K562 (cell line): Measurements from ENCODE around the gene SLC9A3. TPM values are rescaled to one million over a fixed set of nuclear protein-coding genes. Genes with fewer than 3 reads are reported as not detected.

Experiments used
- ATAC-seq: fragments of 200-7000 bp; cut with Tn5 transposase; 3 replicates; pipeline ENCODE4 v1.9.1; 2020; ENCODE audit warnings: moderate library complexity
- BruUV-seq: library from RNA; stranded (reverse); fragments of 400-500 nt; replicated peaks from 2 replicates; lab custom pipeline; 2021; lab: Mats Ljungman, UMichigan
- CTCF ChIA-PET: fragments of 300-600 bp; formaldehyde crosslinking; extraction: SDS; loops from one replicate; lab custom pipeline; 2021; ENCODE audit warnings: low intra/inter-chr PET ratio; lab: Yijun Ruan, JAX
- POLR2A ChIA-PET: fragments of 300-600, 350-650 bp; sonication (Branson Sonifier 250); formaldehyde crosslinking; extraction: SDS; loops from one replicate; lab custom pipeline; 2021; ENCODE audit warnings: antibody characterized with exemption, inconsistent platforms; lab: Yijun Ruan, JAX
- DNase-seq, 4 experiments: peaks; one replicate each; pipeline versions ENCODE4 v3.0.0 to v3.0.0-alpha.2; 2011 to 2018; ENCODE audit warnings: low spot score in 3 of 4, mixed read lengths in 3 of 4; ENCODE audit errors: extremely low read depth in 1 of 4
- FAIRE-seq: peaks from 2 replicates; lab custom pipeline; 2011; peaks lifted over from hg19 to GRCh38; lab: Jason Lieb, UNC
- H2AFZ ChIP-seq: 2 replicates; pipeline ENCODE4 v1.6.0; 2011; ENCODE audit warnings: low read depth, low read length, control low read depth, inconsistent platforms
- H3K27ac ChIP-seq: fragments of 200-600 bp; 3 replicates; pipeline ENCODE4 v1.8.0; 2011; ENCODE audit warnings: low read depth, mild to moderate bottlenecking, control low read depth, inconsistent platforms, low read length, moderate library complexity, mixed read lengths; ENCODE audit errors: extremely low read depth
- H3K27me3 ChIP-seq, 2 experiments: fragments of 300-600 bp in 1 of 2; 2 replicates in 1 of 2; 3 replicates in 1 of 2; pipeline versions ENCODE4 v1.6.0 to v1.8.0; 2011; ENCODE audit warnings: inconsistent platforms in 2 of 2, low read length in 2 of 2, mild to moderate bottlenecking in 1 of 2, mixed read lengths in 1 of 2, moderate library complexity in 1 of 2; ENCODE audit not compliant: control insufficient read depth in 2 of 2, insufficient read depth in 2 of 2
- H3K36me3 ChIP-seq: fragments of 300-600 bp; 3 replicates; pipeline ENCODE4 v1.8.0; 2011; ENCODE audit warnings: mild to moderate bottlenecking, low read length, inconsistent platforms; ENCODE audit not compliant: control insufficient read depth, insufficient read depth
- H3K4me1 ChIP-seq, 2 experiments: fragments of 200-600 bp in 1 of 2; replicated peaks in 1 of 2; 2 replicates in 1 of 2; 3 replicates in 1 of 2; pipeline versions ENCODE4 v1.5.1 to v1.8.0; 2011; ENCODE audit warnings: inconsistent platforms in 2 of 2, low read length in 2 of 2, mild to moderate bottlenecking in 1 of 2, mixed read lengths in 1 of 2, moderate library complexity in 1 of 2; ENCODE audit not compliant: control insufficient read depth in 2 of 2, insufficient read depth in 2 of 2
- H3K4me2 ChIP-seq: 2 replicates; pipeline ENCODE4 v1.6.1; 2011; ENCODE audit warnings: low read length, control low read depth, inconsistent platforms, mixed read lengths; ENCODE audit not compliant: insufficient read depth
- H3K4me3 ChIP-seq: fragments of 200-600 bp; sonication (generic), shearing (Covaris generic); 2 replicates; pipeline ENCODE4 v1.5.1; 2016; ENCODE audit warnings: control low read depth, inconsistent platforms
- H3K79me2 ChIP-seq: fragments of 200-600 bp; 3 replicates; pipeline ENCODE4 v1.8.0; 2011; ENCODE audit warnings: low read length, inconsistent platforms; ENCODE audit not compliant: control insufficient read depth, insufficient read depth
- H3K9ac ChIP-seq, 2 experiments: 2 replicates each; pipeline versions ENCODE4 v1.6.0 to v1.6.1; 2011; ENCODE audit warnings: low read depth in 2 of 2, low read length in 2 of 2, control low read depth in 1 of 2, inconsistent platforms in 1 of 2, mild to moderate bottlenecking in 1 of 2, mixed read lengths in 1 of 2; ENCODE audit not compliant: insufficient read depth in 1 of 2
- H3K9me1 ChIP-seq: one replicate; pipeline ENCODE4 v1.6.0; 2011; ENCODE audit warnings: inconsistent platforms, mild to moderate bottlenecking, low read length, moderate library complexity; ENCODE audit not compliant: control insufficient read depth, insufficient read depth
- H3K9me3 ChIP-seq: replicated peaks from 2 replicates; pipeline ENCODE4 v1.5.1; 2011; ENCODE audit warnings: low read depth, low read length, inconsistent platforms; ENCODE audit not compliant: control insufficient read depth, insufficient read depth
- H4K20me1 ChIP-seq: replicated peaks from 2 replicates; pipeline ENCODE4 v1.6.1; 2011; ENCODE audit warnings: low read length, inconsistent platforms, mixed read lengths; ENCODE audit not compliant: control insufficient read depth, insufficient read depth
- ARHGAP35 ChIP-seq: fragments of 450-650 bp; IDR thresholded peaks from 2 replicates; pipeline ENCODE4 v1.6.1; 2018; ENCODE audit not compliant: partially characterized antibody
- ATF2 ChIP-seq: sonication (generic); formaldehyde crosslinking; IDR thresholded peaks from 2 replicates; pipeline ENCODE4 v1.8.1; 2022; ENCODE audit warnings: missing genetic modification reagents
- CSDE1 ChIP-seq, 2 experiments: fragments of 450-650 bp; IDR thresholded peaks; 2 replicates each; pipeline ENCODE4 v1.6.1; 2016; ENCODE audit warnings: mild to moderate bottlenecking in 1 of 2
- DIDO1 ChIP-seq: fragments of 450-650 bp; IDR thresholded peaks from 2 replicates; pipeline ENCODE4 v1.6.1; 2016; ENCODE audit warnings: low read depth, missing biosample characterization, missing genetic modification characterization
- ESRRA ChIP-seq: fragments of 450-650 bp; IDR thresholded peaks from 2 replicates; pipeline ENCODE4 v1.6.1; 2014; ENCODE audit warnings: low read depth, mild to moderate bottlenecking, moderate library complexity, borderline replicate concordance
- HMGN3 ChIP-seq: IDR thresholded peaks from 2 replicates; pipeline ENCODE4 v1.6.1; 2011; ENCODE audit warnings: borderline replicate concordance, low read depth, mild to moderate bottlenecking, mixed read lengths, low read length; ENCODE audit not compliant: insufficient read length; ENCODE audit errors: extremely low read depth
- NFXL1 ChIP-seq: fragments of 450-650 bp; formaldehyde crosslinking; IDR thresholded peaks from 2 replicates; pipeline ENCODE4 v1.4.0; 2021; ENCODE audit warnings: mild to moderate bottlenecking
- PCBP1 ChIP-seq: fragments of 200-400 bp; formaldehyde crosslinking; IDR thresholded peaks from 2 replicates; pipeline ENCODE4 v1.6.1; 2018; ENCODE audit warnings: mild to moderate bottlenecking, low read depth, low read length; ENCODE audit not compliant: poor library complexity, severe bottlenecking
- RAD51 ChIP-seq: fragments of 450-650 bp; IDR thresholded peaks from 2 replicates; pipeline ENCODE4 v1.7.1; 2016; ENCODE audit warnings: low read depth, mild to moderate bottlenecking, borderline replicate concordance
- RB1 ChIP-seq: fragments of 450-650 bp; IDR thresholded peaks from 2 replicates; pipeline ENCODE4 v1.6.1; 2017; ENCODE audit warnings: low read depth, mild to moderate bottlenecking
- RNF219 ChIP-seq: fragments of 250-450 bp; sonication (Bioruptor Pico); IDR thresholded peaks from 2 replicates; pipeline ENCODE4 v1.5.0; 2022; ENCODE audit warnings: mild to moderate bottlenecking
- TCFL5 ChIP-seq: fragments of 250-450 bp; sonication (Bioruptor Pico); conservative IDR thresholded peaks from 2 replicates; pipeline ENCODE4 v1.6.1; 2021; ENCODE audit warnings: mild to moderate bottlenecking, moderate library complexity, matching md5 sums
- ZEB2 ChIP-seq: fragments of 450-650 bp; IDR thresholded peaks from 2 replicates; pipeline ENCODE4 v1.6.1; 2016
- ZNF124 ChIP-seq: sonication (generic); formaldehyde crosslinking; IDR thresholded peaks from 2 replicates; pipeline ENCODE4 v1.8.1; 2022; ENCODE audit warnings: missing genetic modification reagents
- ZNF212 ChIP-seq: fragments of 450-650 bp; formaldehyde crosslinking; IDR thresholded peaks from 2 replicates; pipeline ENCODE4 v1.4.0; 2020; ENCODE audit warnings: mild to moderate bottlenecking
- ZNF347 ChIP-seq: fragments of 450-650 bp; formaldehyde crosslinking; IDR thresholded peaks from 2 replicates; pipeline ENCODE4 v1.4.0; 2020; ENCODE audit warnings: low read depth, mild to moderate bottlenecking, moderate library complexity
- ZZZ3 ChIP-seq: fragments of 450-650 bp; IDR thresholded peaks from 2 replicates; pipeline ENCODE4 v1.6.1; 2016; ENCODE audit warnings: antibody characterized with exemption, mild to moderate bottlenecking, moderate library complexity
- WGBS: fragments of 100-300 bp; shearing (Covaris generic); methylation state at CpG from one replicate; pipeline ENCODE4 v1.1.6; 2016; ENCODE audit warnings: low coverage, mixed read lengths; ENCODE audit not compliant: insufficient coverage; ENCODE audit errors: missing lambda C conversion rate; 5-methylcytosine and 5-hydroxymethylcytosine counted together
- in situ Hi-C: fragments of 300-500 bp; cut with MboI; formaldehyde crosslinking; loops from 4 replicates; pipeline ENCODE4 v1.15.0; 2018; ENCODE audit warnings: inconsistent platforms, mixed read lengths
- intact Hi-C: fragments of 100-400 bp; cut with micrococcal nuclease; formaldehyde crosslinking; loops from 2 replicates; pipeline ENCODE4 v1.14.2; 2022
- polyA plus RNA-seq, 8 experiments: library from polyadenylated mRNA; depleted of rRNA in 4 of 8; stranded (reverse) in 5 of 8; unstranded in 3 of 8; fragments of >200 nt; fragmentation: Nextera tagmentation in 2 of 8; fragmentation: Illumina TruSeq in 1 of 8; extraction: Ambion mirVana in 2 of 8; extraction: Trizol in 1 of 8; gene quantifications; 2 replicates each; pipeline versions ENCODE4 v1.2.1 to v1.2.3, GENCODE V29; 2011 to 2014; ENCODE audit warnings: inconsistent platforms in 1 of 8, missing spikeins in 1 of 8
- total RNA-seq, 7 experiments: library from RNA; depleted of rRNA in 6 of 7; stranded (reverse); fragments of >200 nt in 6 of 7; fragmentation: Illumina TruSeq in 2 of 7; extraction: Trizol in 2 of 7; gene quantifications; 2 replicates each; pipeline versions ENCODE4 v1.2.1 to v1.2.3, GENCODE V29; 2011 to 2021; ENCODE audit warnings: low replicate concordance in 1 of 7
- TF ChIP-seq, protein P1 (sequence below): sonication (generic); formaldehyde crosslinking; IDR thresholded peaks from 2 replicates; pipeline ENCODE4 v1.8.1; 2022; ENCODE audit warnings: missing genetic modification reagents

SLC9A3 gene
- total and polyA plus RNA-seq, 9 of the 15 experiments (the other 6 are each of a cell fraction or from before 2014, with no cell fraction given) = 1.5 to 5.8 (median 3.7) TPM; not detected in 2

GRCh38 chr5:497090-497700 is 27.1 kb downstream of the SLC9A3 start:
- DNase-seq = no peak
- no peak overlapping the region for H3K4me2 ChIP-seq
- H3K27ac ChIP-seq = no peak overlapping the region
- no peak overlapping the region for H3K4me3 ChIP-seq
- POLR2A ChIA-PET = interaction anchor here (0.5 kb wide), 1 partner anchor 176 kb away, joined by 3 read pairs; no protein-coding TSS in a partner anchor
- H3K9me1 ChIP-seq = peaks cover 3% of the 10 kb centered on the region
- no peak for ATAC-seq
- H3K4me1 ChIP-seq = peaks cover 0 to 58% of the 10 kb centered on the region in 2 experiments; a peak in 3 of 5 replicates
- H3K9me3 ChIP-seq = no peaks in the 10 kb centered on the region
- intact Hi-C loops = no loop called here
- BruUV-seq = no TSS peak
- 3% methylated on average over 22 of the region's 22 CpGs for WGBS
- in situ Hi-C loops = no loop called here
- TF ChIP-seq TCFL5 (CRISPR knock-in tag) (no peak), NFXL1 (CRISPR knock-in tag) (no peak), RAD51 (no peak), ZNF347 (CRISPR knock-in tag) (no peak), ARHGAP35 (no peak), ATF2 (CRISPR knock-in tag) (no peak), ZEB2 (no peak), HMGN3 (no peak), ESRRA (no peak), RB1 (no peak), DIDO1 (no peak), RNF219 (CRISPR knock-in tag) (no peak), ZZZ3 (no peak), ZNF124 (CRISPR knock-in tag) (no peak), PCBP1 (no peak), ZNF212 (CRISPR knock-in tag) (no peak), CSDE1 (IDR thresholded peaks at IDR 0.05) (no peak)
- TF ChIP-seq, protein P1, sequence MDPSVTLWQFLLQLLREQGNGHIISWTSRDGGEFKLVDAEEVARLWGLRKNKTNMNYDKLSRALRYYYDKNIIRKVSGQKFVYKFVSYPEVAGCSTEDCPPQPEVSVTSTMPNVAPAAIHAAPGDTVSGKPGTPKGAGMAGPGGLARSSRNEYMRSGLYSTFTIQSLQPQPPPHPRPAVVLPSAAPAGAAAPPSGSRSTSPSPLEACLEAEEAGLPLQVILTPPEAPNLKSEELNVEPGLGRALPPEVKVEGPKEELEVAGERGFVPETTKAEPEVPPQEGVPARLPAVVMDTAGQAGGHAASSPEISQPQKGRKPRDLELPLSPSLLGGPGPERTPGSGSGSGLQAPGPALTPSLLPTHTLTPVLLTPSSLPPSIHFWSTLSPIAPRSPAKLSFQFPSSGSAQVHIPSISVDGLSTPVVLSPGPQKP (CRISPR knock-in tag) = no peak
- TF ChIP-seq, all 486 proteins: peak for 0
- Histone ChIP-seq H3K27me3 (peaks cover 77 to 91% of the 10 kb centered on the region in 2 experiments), H2AFZ (no peak overlapping the region), H3K9ac (no peak overlapping the region), H3K36me3 (no peaks in the 10 kb centered on the region), H3K79me2 (no peaks in the 10 kb centered on the region), H4K20me1 (peaks cover 20% of the 10 kb centered on the region)
- peak; percentile 46 for FAIRE-seq
- CTCF ChIA-PET = no interaction called here
